ENCODE results near the gene SIGLEC12.

The SIGLEC12 gene

DNA sequence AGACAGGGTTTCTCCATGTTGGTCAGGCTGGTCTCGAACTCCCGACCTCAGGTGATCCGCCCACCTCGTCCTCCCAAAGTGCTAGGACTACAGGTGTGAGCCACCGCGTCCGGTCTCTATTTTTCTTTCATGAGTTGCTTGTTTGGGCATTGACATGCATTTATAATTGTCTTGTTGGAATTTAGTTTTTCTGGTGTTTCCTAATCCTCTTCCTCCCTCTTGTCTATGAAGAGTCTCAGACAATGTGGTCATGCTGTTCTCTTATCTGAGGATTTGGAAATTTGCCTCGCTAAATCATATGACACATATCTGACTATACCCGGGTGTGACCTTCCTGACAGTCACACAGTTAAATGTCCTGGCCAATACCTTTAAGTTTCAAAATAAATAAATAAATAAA, 30.6 kb downstream of the SIGLEC12 start:
- H2BK12ac ChIP-seq (ENCODE audit: low read length) = no peak overlapping the region
- H2BK15ac ChIP-seq (ENCODE audit: low read length) = no peak overlapping the region
- no peak overlapping the region for H2AK5ac ChIP-seq (ENCODE audit: low read depth, low read length)
- H3K18ac ChIP-seq (ENCODE audit: low read length) = no peak overlapping the region
- no peak overlapping the region for H4K8ac ChIP-seq (ENCODE audit: low read depth, low read length)
- no peak overlapping the region for H2AFZ ChIP-seq (ENCODE audit: low read length)
- no peak overlapping the region for H3K27ac ChIP-seq (replicated peaks; ENCODE audit: low read length)
- no peaks in the 10 kb centered on the region for H3K9me3 ChIP-seq (replicated peaks in 1 of 2; ENCODE audit: control insufficient read depth in 2 of 2, insufficient read depth in 1 of 2, low read depth in 1 of 2, low read length in 2 of 2)
- H3K27me3 ChIP-seq (ENCODE audit: control insufficient read depth in 3 of 3, insufficient read depth in 3 of 3, low read depth in 1 of 3, low read length in 3 of 3) = peaks cover 0 to 7% (median 2%) of the 10 kb centered on the region in 3 experiments
- H4K91ac ChIP-seq (ENCODE audit: low read depth, low read length, poor library complexity) = no peak overlapping the region
- H3K4ac ChIP-seq (ENCODE audit: low read length) = no peak overlapping the region
- no peaks in the 10 kb centered on the region for H3K36me3 ChIP-seq (replicated peaks in 1 of 2; ENCODE audit: control insufficient read depth in 2 of 2, insufficient read depth in 2 of 2, low read length in 2 of 2)
- H2BK5ac ChIP-seq (ENCODE audit: low read length) = no peak overlapping the region
- DNase-seq (ENCODE audit: low spot score) = no peak
- no peak overlapping the region for H3K14ac ChIP-seq (ENCODE audit: low read length)
- no peak overlapping the region for H3K23ac ChIP-seq (ENCODE audit: low read depth, low read length, poor library complexity)
- no peak overlapping the region for H3K9ac ChIP-seq (ENCODE audit: low read depth, low read length, poor library complexity)
- H2BK120ac ChIP-seq (ENCODE audit: low read depth, low read length) = no peak overlapping the region
- H3K4me1 ChIP-seq (ENCODE audit: control insufficient read depth in 2 of 2, insufficient read depth in 1 of 2, low read depth in 1 of 2, low read length in 2 of 2) = no peaks in the 10 kb centered on the region
- no peak overlapping the region for H3K4me2 ChIP-seq (ENCODE audit: insufficient read depth, low read length, poor library complexity, severe bottlenecking)
- H3K79me1 ChIP-seq (ENCODE audit: low read depth, low read length) = no peaks in the 10 kb centered on the region
- H3K4me3 ChIP-seq (ENCODE audit: low read length in 2 of 2) = no peak overlapping the region
- no CpG with 5 or more reads among the region's 9 CpGs for WGBS, 2 donors (ENCODE audit: extremely low coverage in 2 of 2, insufficient read length in 2 of 2, insufficient replicate concordance in 1 of 2)

DNA sequence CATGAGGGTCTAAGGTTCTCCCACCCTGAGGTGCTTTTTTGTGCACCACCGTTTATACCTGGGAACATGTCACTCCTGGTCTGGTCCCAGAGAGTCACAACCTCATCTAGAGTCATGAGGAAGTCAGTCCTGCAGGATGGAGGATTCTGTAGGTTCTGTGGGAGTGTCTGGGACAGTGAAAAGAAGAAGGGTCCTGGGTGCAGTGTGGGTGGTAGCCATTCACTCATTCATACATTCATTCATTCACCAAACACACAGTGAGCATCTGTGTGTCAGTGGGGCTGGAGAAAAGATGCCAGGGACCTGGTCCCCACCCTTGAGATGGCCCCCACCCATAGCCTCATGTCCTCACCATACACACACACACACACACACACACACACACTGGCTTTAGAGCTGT, 32.0 kb downstream of the SIGLEC12 start:
- no peak overlapping the region for H3K4me2 ChIP-seq (ENCODE audit: insufficient read depth, low read length, poor library complexity, severe bottlenecking)
- no peak for DNase-seq (ENCODE audit: low spot score)
- no peak overlapping the region for H3K14ac ChIP-seq (ENCODE audit: low read length)
- H2BK12ac ChIP-seq (ENCODE audit: low read length) = no peak overlapping the region
- H3K4me3 ChIP-seq (ENCODE audit: low read length in 2 of 2) = no peak overlapping the region
- H3K9me3 ChIP-seq (replicated peaks in 1 of 2; ENCODE audit: control insufficient read depth in 2 of 2, insufficient read depth in 1 of 2, low read depth in 1 of 2, low read length in 2 of 2) = no peaks in the 10 kb centered on the region
- no peak overlapping the region for H3K18ac ChIP-seq (ENCODE audit: low read length)
- H2AFZ ChIP-seq (ENCODE audit: low read length) = no peak overlapping the region
- H3K4me1 ChIP-seq (ENCODE audit: control insufficient read depth in 2 of 2, insufficient read depth in 1 of 2, low read depth in 1 of 2, low read length in 2 of 2) = no peaks in the 10 kb centered on the region
- no peak overlapping the region for H3K27ac ChIP-seq (replicated peaks; ENCODE audit: low read length)
- no peak overlapping the region for H3K9ac ChIP-seq (ENCODE audit: low read depth, low read length, poor library complexity)
- no peak overlapping the region for H4K8ac ChIP-seq (ENCODE audit: low read depth, low read length)
- H3K23ac ChIP-seq (ENCODE audit: low read depth, low read length, poor library complexity) = no peak overlapping the region
- H2BK120ac ChIP-seq (ENCODE audit: low read depth, low read length) = no peak overlapping the region
- no peaks in the 10 kb centered on the region for H3K79me1 ChIP-seq (ENCODE audit: low read depth, low read length)
- no peaks in the 10 kb centered on the region for H3K36me3 ChIP-seq (replicated peaks in 1 of 2; ENCODE audit: control insufficient read depth in 2 of 2, insufficient read depth in 2 of 2, low read length in 2 of 2)
- no peak overlapping the region for H2BK5ac ChIP-seq (ENCODE audit: low read length)
- H4K91ac ChIP-seq (ENCODE audit: low read depth, low read length, poor library complexity) = no peak overlapping the region
- no peak overlapping the region for H2AK5ac ChIP-seq (ENCODE audit: low read depth, low read length)
- H3K27me3 ChIP-seq (ENCODE audit: control insufficient read depth in 3 of 3, insufficient read depth in 3 of 3, low read depth in 1 of 3, low read length in 3 of 3) = peaks cover 0 to 13% (median 2%) of the 10 kb centered on the region in 3 experiments
- WGBS, 2 donors (ENCODE audit: extremely low coverage in 2 of 2, insufficient read length in 2 of 2, insufficient replicate concordance in 1 of 2) = no CpG with 5 or more reads among the region's 1 CpG
- no peak overlapping the region for H2BK15ac ChIP-seq (ENCODE audit: low read length)
- no peak overlapping the region for H3K4ac ChIP-seq (ENCODE audit: low read length)

DNA sequence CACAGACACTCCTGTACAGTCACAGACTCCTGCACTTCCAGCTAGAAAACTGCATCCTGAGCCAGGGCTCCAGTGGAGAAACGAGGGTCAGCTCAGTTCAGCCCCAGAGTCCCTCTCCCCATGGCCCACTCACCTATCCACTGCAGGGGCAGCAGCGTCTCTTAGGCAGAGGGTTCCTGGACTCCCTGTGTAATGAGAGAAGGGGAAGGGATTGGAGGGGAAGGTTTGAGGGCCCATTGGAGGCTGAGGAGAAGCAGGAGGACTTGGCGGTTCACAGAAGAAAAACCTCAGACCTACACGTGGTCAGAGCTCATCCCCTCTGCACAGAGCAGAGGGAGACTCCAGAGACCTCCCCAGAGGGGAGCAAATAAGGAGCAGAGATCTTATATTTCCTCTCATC, 32.4 kb downstream of the SIGLEC12 start:
- no peak for DNase-seq (ENCODE audit: low spot score)
- no peak overlapping the region for H3K9ac ChIP-seq (ENCODE audit: low read depth, low read length, poor library complexity)
- H2BK5ac ChIP-seq (ENCODE audit: low read length) = no peak overlapping the region
- no peak overlapping the region for H3K23ac ChIP-seq (ENCODE audit: low read depth, low read length, poor library complexity)
- H2BK120ac ChIP-seq (ENCODE audit: low read depth, low read length) = no peak overlapping the region
- no peak overlapping the region for H2BK15ac ChIP-seq (ENCODE audit: low read length)
- H3K18ac ChIP-seq (ENCODE audit: low read length) = no peak overlapping the region
- no peak overlapping the region for H3K4me3 ChIP-seq (ENCODE audit: low read length in 2 of 2)
- H3K36me3 ChIP-seq (replicated peaks in 1 of 2; ENCODE audit: control insufficient read depth in 2 of 2, insufficient read depth in 2 of 2, low read length in 2 of 2) = no peaks in the 10 kb centered on the region
- no CpG with 5 or more reads among the region's 4 CpGs for WGBS, 2 donors (ENCODE audit: extremely low coverage in 2 of 2, insufficient read length in 2 of 2, insufficient replicate concordance in 1 of 2)
- no peak overlapping the region for H2AK5ac ChIP-seq (ENCODE audit: low read depth, low read length)
- no peak overlapping the region for H3K4ac ChIP-seq (ENCODE audit: low read length)
- no peak overlapping the region for H4K91ac ChIP-seq (ENCODE audit: low read depth, low read length, poor library complexity)
- H3K4me1 ChIP-seq (ENCODE audit: control insufficient read depth in 2 of 2, insufficient read depth in 1 of 2, low read depth in 1 of 2, low read length in 2 of 2) = no peaks in the 10 kb centered on the region
- no peak overlapping the region for H3K27ac ChIP-seq (replicated peaks; ENCODE audit: low read length)
- no peaks in the 10 kb centered on the region for H3K9me3 ChIP-seq (replicated peaks in 1 of 2; ENCODE audit: control insufficient read depth in 2 of 2, insufficient read depth in 1 of 2, low read depth in 1 of 2, low read length in 2 of 2)
- H3K4me2 ChIP-seq (ENCODE audit: insufficient read depth, low read length, poor library complexity, severe bottlenecking) = no peak overlapping the region
- no peak overlapping the region for H2BK12ac ChIP-seq (ENCODE audit: low read length)
- H3K27me3 ChIP-seq (ENCODE audit: control insufficient read depth in 3 of 3, insufficient read depth in 3 of 3, low read depth in 1 of 3, low read length in 3 of 3) = peaks cover 0 to 17% (median 2%) of the 10 kb centered on the region in 3 experiments
- no peak overlapping the region for H4K8ac ChIP-seq (ENCODE audit: low read depth, low read length)
- H3K79me1 ChIP-seq (ENCODE audit: low read depth, low read length) = no peaks in the 10 kb centered on the region
- H2AFZ ChIP-seq (ENCODE audit: low read length) = no peak overlapping the region
- no peak overlapping the region for H3K14ac ChIP-seq (ENCODE audit: low read length)

DNA sequence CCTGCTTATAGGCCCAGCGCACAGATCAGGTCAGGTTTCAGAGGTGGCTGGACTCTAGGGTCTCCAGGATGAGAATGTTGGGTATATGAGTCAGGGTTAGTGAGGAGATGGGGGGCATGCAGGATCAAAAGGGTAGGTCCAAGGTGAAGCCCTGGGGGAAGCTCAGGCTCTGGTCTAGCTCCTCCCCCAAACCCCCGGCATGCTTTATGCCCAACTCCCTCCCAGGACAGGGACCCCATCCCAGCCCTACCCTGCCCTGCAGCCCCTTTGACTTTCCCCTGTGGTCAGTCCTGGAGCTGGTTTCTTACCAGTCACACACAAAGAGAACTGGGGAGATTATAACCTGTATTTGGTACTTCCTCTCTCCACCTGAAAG, 33.1 kb downstream of the SIGLEC12 start:
- Histone ChIP-seq H3K4me1 (ENCODE audit: control insufficient read depth in 2 of 2, insufficient read depth in 1 of 2, low read depth in 1 of 2, low read length in 2 of 2) (no peaks in the 10 kb centered on the region), H3K9ac (ENCODE audit: low read depth, low read length, poor library complexity) (no peak overlapping the region), H2AK5ac (ENCODE audit: low read depth, low read length) (no peak overlapping the region), H3K4me3 (ENCODE audit: low read length in 2 of 2) (no peak overlapping the region), H3K79me1 (ENCODE audit: low read depth, low read length) (no peaks in the 10 kb centered on the region), H4K91ac (ENCODE audit: low read depth, low read length, poor library complexity) (no peak overlapping the region), H3K18ac (ENCODE audit: low read length) (no peak overlapping the region), H3K27ac (replicated peaks; ENCODE audit: low read length) (no peak overlapping the region), H4K8ac (ENCODE audit: low read depth, low read length) (no peak overlapping the region), H3K36me3 (replicated peaks in 1 of 2; ENCODE audit: control insufficient read depth in 2 of 2, insufficient read depth in 2 of 2, low read length in 2 of 2) (no peaks in the 10 kb centered on the region), H2BK5ac (ENCODE audit: low read length) (no peak overlapping the region), H2BK120ac (ENCODE audit: low read depth, low read length) (no peak overlapping the region), H3K9me3 (replicated peaks in 1 of 2; ENCODE audit: control insufficient read depth in 2 of 2, insufficient read depth in 1 of 2, low read depth in 1 of 2, low read length in 2 of 2) (no peaks in the 10 kb centered on the region), H3K27me3 (ENCODE audit: control insufficient read depth in 3 of 3, insufficient read depth in 3 of 3, low read depth in 1 of 3, low read length in 3 of 3) (peaks cover 0 to 18% (median 0%) of the 10 kb centered on the region in 3 experiments), H3K23ac (ENCODE audit: low read depth, low read length, poor library complexity) (no peak overlapping the region), H3K4ac (ENCODE audit: low read length) (no peak overlapping the region), H3K14ac (ENCODE audit: low read length) (no peak overlapping the region), H2AFZ (ENCODE audit: low read length) (no peak overlapping the region), H3K4me2 (ENCODE audit: insufficient read depth, low read length, poor library complexity, severe bottlenecking) (no peak overlapping the region), H2BK12ac (ENCODE audit: low read length) (no peak overlapping the region), H2BK15ac (ENCODE audit: low read length) (no peak overlapping the region)
- no peak for DNase-seq (ENCODE audit: low spot score)
- WGBS, 2 donors (ENCODE audit: extremely low coverage in 2 of 2, insufficient read length in 2 of 2, insufficient replicate concordance in 1 of 2) = no CpG with 5 or more reads among the region's 2 CpGs
